22Rv1 (cell line): ENCODE measurements around the gene DTL.

Source experiments
- CTCF ChIP-seq: fragments of 450-650 bp; IDR thresholded peaks from 2 replicates; pipeline ENCODE4 v1.5.1; 2017; ENCODE audit warnings: mild to moderate bottlenecking
- ZFX ChIP-seq: fragments of 450-650 bp; IDR thresholded peaks from 2 replicates; pipeline ENCODE4 v1.6.1; 2017; ENCODE audit warnings: antibody characterized with exemption, borderline replicate concordance

GRCh38 chr1:212133319-212133718 is 97.8 kb downstream of the DTL start:
- TF ChIP-seq CTCF (no peak), ZFX (no peak)
